Measurements from ENCODE around the gene PLAU. TPM values are rescaled to one million over a fixed set of nuclear protein-coding genes. Genes with fewer than 3 reads are reported as not detected.

PLAU gene
- total RNA-seq, 2 experiments from 2014 or later: not detected

DNA sequence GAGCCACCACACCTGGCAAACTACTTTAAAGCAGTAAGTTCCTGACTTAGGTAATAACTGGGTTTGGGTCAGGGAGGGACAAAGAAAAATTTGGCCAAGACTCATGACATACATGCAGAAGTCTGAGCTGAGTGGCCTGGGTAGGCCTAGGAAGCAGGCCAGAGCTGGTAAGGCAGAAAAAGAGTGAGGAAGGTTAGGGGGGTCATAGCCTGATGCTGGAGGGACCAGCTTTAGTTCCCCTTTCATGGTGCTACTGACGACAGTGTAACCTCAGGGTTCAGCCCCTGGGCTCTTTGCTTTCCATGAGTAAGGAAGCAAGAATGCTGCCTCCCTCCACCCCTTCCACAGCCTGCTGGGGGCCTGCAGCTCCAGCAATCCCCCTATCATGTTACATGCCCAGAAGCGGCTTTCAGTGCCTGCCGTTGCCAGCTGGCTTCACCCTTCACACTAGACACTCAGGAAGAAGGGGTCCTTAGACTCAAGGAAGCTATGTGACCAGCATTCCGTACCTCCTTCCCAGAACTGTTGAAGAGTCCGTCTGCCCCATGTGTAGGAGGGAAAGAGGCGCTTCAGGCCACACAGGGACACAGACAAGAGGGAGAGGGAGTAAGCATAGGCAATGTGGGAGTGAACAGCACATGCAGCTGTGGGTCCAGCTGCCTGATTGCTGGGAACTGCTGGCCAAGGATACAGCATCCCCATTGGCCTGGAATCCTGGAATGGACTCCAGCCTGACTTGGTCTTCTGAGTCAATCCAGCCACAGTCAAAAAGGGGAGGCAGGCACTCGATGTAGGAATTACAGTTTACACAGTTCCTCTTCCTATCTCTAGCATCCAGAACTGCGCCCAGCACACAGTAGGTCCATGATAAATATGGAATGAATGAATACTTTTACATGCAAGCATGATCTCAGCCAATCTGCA lies 4.1 kb upstream of the PLAU start:
- no peak overlapping the region for H3K4me3 ChIP-seq (ENCODE audit: low read length)
- POLR2A ChIA-PET: no interaction called here
- H3K4me1 ChIP-seq (ENCODE audit: insufficient read depth, low read length): peaks cover 33% of the 10 kb centered on the region

GRCh38 chr10:73907841-73908517 lies 3.0 kb upstream of the PLAU start:
- Mint-ChIP-seq H3K9me3 (no peaks in the 10 kb centered on the region), H3K4me1 (ENCODE audit: low read depth) (peaks cover 33% of the 10 kb centered on the region), H3K4me3 (peak overlapping the region; percentile 2), H3K27me3 (peaks cover 76% of the 10 kb centered on the region), H3K27ac (no peak overlapping the region), H3K36me3 (ENCODE audit: low read depth) (no peaks in the 10 kb centered on the region)
- DNase-seq: peak in 2 of 14 experiments; percentile 57 to 67
- peaks cover 35% of the 10 kb centered on the region for H3K4me1 ChIP-seq (ENCODE audit: insufficient read depth, low read length)
- no peak overlapping the region for H3K27ac ChIP-seq (ENCODE audit: low read depth in 1 of 2, low read length in 2 of 2)
- H3K4me3 ChIP-seq (ENCODE audit: low read length): no peak overlapping the region
- intact Hi-C loops (cut with DNase I, micrococcal nuclease): no loop called here
- ChIA-PET POLR2A (no interaction called here), CTCF (interaction anchor here (0.7 to 1.6 kb wide), 2 partner anchors 22 to 33 kb away, joined by 3 to 4 read pairs; no protein-coding TSS in a partner anchor)
- H3K36me3 ChIP-seq (ENCODE audit: insufficient read depth, low read length): no peaks in the 10 kb centered on the region
- ATAC-seq (ENCODE audit: poor library complexity): no peak
- peaks cover 0 to 3% of the 10 kb centered on the region in 2 experiments for H3K9me3 ChIP-seq (ENCODE audit: control insufficient read depth in 1 of 2, insufficient read depth in 1 of 2, low read length in 2 of 2)
- H3K27me3 ChIP-seq (ENCODE audit: control insufficient read depth in 1 of 2, insufficient read depth in 2 of 2, low read length in 2 of 2): peaks cover 27 to 49% of the 10 kb centered on the region in 2 experiments
- no peak for TF ChIP-seq CTCF (IDR thresholded peaks at IDR 0.05)

More for the DNA sequence above, 4.1 kb upstream of the PLAU start:
- DNase-seq: peak in 2 of 14 experiments; percentile 39 to 50
- no peak for TF ChIP-seq CTCF (IDR thresholded peaks at IDR 0.05)
- intact Hi-C loops (cut with DNase I, micrococcal nuclease): no loop called here
- H3K4me1 Mint-ChIP-seq (ENCODE audit: low read depth): peaks cover 30% of the 10 kb centered on the region
- no peaks in the 10 kb centered on the region for H3K36me3 Mint-ChIP-seq (ENCODE audit: low read depth)
- no peak overlapping the region for H3K27ac Mint-ChIP-seq
- no peak for ATAC-seq (ENCODE audit: poor library complexity)
- Histone ChIP-seq H3K27me3 (ENCODE audit: control insufficient read depth in 1 of 2, insufficient read depth in 2 of 2, low read length in 2 of 2) (peaks cover 25 to 47% of the 10 kb centered on the region in 2 experiments), H3K9me3 (ENCODE audit: control insufficient read depth in 1 of 2, insufficient read depth in 1 of 2, low read length in 2 of 2) (peaks cover 0 to 3% of the 10 kb centered on the region in 2 experiments), H3K27ac (ENCODE audit: low read depth in 1 of 2, low read length in 2 of 2) (no peak overlapping the region), H3K36me3 (ENCODE audit: insufficient read depth, low read length) (no peaks in the 10 kb centered on the region)
- H3K27me3 Mint-ChIP-seq: peaks cover 72% of the 10 kb centered on the region
- H3K9me3 Mint-ChIP-seq: no peaks in the 10 kb centered on the region
- CTCF ChIA-PET: no interaction called here
- no peak overlapping the region for H3K4me3 Mint-ChIP-seq

DNA sequence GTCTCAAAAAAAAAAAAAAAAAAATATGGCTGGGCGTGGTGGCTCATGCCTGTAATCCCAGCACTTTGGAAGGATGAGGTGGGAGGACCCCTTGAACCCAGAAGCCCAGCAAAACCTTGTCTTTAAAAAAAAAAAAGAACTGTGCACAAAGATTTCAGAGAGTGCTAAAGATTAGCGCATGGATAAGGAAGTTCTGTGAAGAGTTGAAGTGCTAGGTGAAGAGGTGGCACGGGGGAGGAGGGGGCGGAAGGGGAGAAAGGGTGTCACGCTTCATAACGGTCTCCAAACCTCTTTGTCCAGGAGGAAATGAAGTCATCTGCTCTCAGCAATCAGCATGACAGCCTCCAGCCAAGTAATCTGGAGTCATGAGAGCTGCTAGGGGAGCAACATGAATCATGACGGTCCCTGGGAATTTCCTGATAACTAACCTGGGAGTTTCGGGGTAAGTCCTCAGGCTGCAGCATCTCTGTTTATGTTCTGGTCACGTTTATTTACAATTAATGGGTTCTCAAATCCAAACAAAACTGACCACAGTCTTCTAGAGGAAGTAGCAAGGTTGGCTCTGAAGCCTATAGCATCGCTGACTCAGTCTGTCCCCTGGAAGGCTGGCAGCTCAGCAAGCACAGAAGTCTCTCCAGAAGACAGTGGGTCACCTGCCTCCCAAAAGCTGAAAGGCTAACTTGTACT lies 1.9 kb upstream of the PLAU start:
- peaks cover 0 to 3% of the 10 kb centered on the region in 2 experiments for H3K9me3 ChIP-seq (ENCODE audit: control insufficient read depth in 1 of 2, insufficient read depth in 1 of 2, low read length in 2 of 2)
- no peak overlapping the region for H3K27ac ChIP-seq (ENCODE audit: low read depth in 1 of 2, low read length in 2 of 2)
- Mint-ChIP-seq H3K27ac (no peak overlapping the region), H3K4me3 (no peak overlapping the region), H3K4me1 (ENCODE audit: low read depth) (peaks cover 33% of the 10 kb centered on the region), H3K27me3 (peaks cover 80% of the 10 kb centered on the region), H3K9me3 (no peaks in the 10 kb centered on the region), H3K36me3 (ENCODE audit: low read depth) (no peaks in the 10 kb centered on the region)
- peaks cover 35% of the 10 kb centered on the region for H3K4me1 ChIP-seq (ENCODE audit: insufficient read depth, low read length)
- ATAC-seq (ENCODE audit: poor library complexity) (peak; percentile 45), DNase-seq (peak in 6 of 14 experiments; percentile 12 to 84 (median 60))
- POLR2A ChIA-PET: no interaction called here
- H3K4me3 ChIP-seq (ENCODE audit: low read length): no peak overlapping the region
- intact Hi-C loops (cut with DNase I, micrococcal nuclease): no loop called here
- no peak for TF ChIP-seq CTCF (IDR thresholded peaks at IDR 0.05)
- CTCF ChIA-PET: interaction anchor here (0.7 to 1.6 kb wide), 2 partner anchors 23 to 32 kb away, joined by 3 to 4 read pairs; no protein-coding TSS in a partner anchor
- H3K36me3 ChIP-seq (ENCODE audit: insufficient read depth, low read length): no peaks in the 10 kb centered on the region
- H3K27me3 ChIP-seq (ENCODE audit: control insufficient read depth in 1 of 2, insufficient read depth in 2 of 2, low read length in 2 of 2): peaks cover 32 to 58% of the 10 kb centered on the region in 2 experiments
